Lower lobe of right lung (tissue), 2 donors: ENCODE measurements around the gene KCNIP2. TPM values are rescaled to one million over a fixed set of nuclear protein-coding genes. Genes with fewer than 3 reads are reported as not detected.

ENCODE experiments used
- ATAC-seq, 2 donors: fragments of 200-7000 bp; cut with Tn5 transposase; one replicate each; pipeline ENCODE4 v1.9.1; 2020 to 2022; ENCODE audit warnings: mild to moderate bottlenecking in 2 of 2, moderate library complexity in 2 of 2
- DNase-seq: peaks from one replicate; pipeline ENCODE4 v3.0.0-alpha.2; 2020
- H3K27ac ChIP-seq: fragments of 200-600 bp; one replicate; pipeline ENCODE4 v1.8.0; 2022
- H3K27me3 ChIP-seq: fragments of 200-600 bp; one replicate; pipeline ENCODE4 v1.8.0; 2022; ENCODE audit warnings: low read depth
- H3K36me3 ChIP-seq: fragments of 200-600 bp; one replicate; pipeline ENCODE4 v1.8.0; 2022; ENCODE audit warnings: mild to moderate bottlenecking
- H3K4me1 ChIP-seq: fragments of 200-600 bp; one replicate; pipeline ENCODE4 v1.8.0; 2022
- H3K4me3 ChIP-seq: fragments of 200-600 bp; one replicate; pipeline ENCODE4 v1.8.0; 2022; ENCODE audit warnings: mild to moderate bottlenecking
- H3K9me3 ChIP-seq: fragments of 200-600 bp; one replicate; pipeline ENCODE4 v1.8.0; 2022
- CTCF ChIP-seq: fragments of 200-600 bp; IDR thresholded peaks from one replicate; pipeline ENCODE4 v1.8.0; 2022; ENCODE audit warnings: antibody characterized with exemption, mild to moderate bottlenecking
- intact Hi-C: fragments of 100-400 bp; cut with DNase I; formaldehyde crosslinking; loops from one replicate; pipeline ENCODE4 v1.11.0; 2022
- total RNA-seq: library from RNA; stranded (reverse); fragmentation: NEBNext Ultra II Directional; extraction: Animal tissue kit (Norgen Biotek cat#: 25700); gene quantifications from one replicate; pipeline ENCODE4 v1.2.1, GENCODE V29; 2021
- donor health status: DM: no; HTN: yes; CAD: no; lungs with severe emphysema.

KCNIP2 gene
- total RNA-seq, 1 donor from 2014 or later = 3.7 TPM

DNA sequence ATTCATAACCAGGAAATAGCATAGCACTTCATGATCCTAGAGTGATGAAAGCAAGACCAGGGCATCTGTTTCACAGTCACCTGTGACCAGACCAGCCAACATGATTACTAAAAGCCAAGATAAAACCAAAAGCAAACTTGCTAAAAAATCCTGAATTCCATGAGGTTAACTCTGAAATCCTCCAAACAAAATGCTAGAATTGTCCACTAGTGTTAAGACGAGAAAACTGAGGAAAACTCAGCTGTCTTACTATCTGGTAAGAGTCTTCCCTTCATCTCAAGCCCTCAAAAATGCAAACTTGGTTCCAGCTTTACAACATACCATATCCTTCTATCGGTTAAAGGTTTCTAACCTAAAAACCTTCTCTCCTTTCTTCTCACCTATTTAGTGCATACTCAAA is 59.0 kb downstream of the KCNIP2 start:
- no peak for ATAC-seq

GRCh38 chr10:101783736-101784118 is 59.9 kb downstream of the KCNIP2 start:
- H3K27me3 ChIP-seq = peaks cover 5% of the 10 kb centered on the region
- no peaks in the 10 kb centered on the region for H3K9me3 ChIP-seq
- intact Hi-C loops = no loop called here
- no peak for TF ChIP-seq CTCF
- peak overlapping the region; percentile 73 for H3K4me3 ChIP-seq
- H3K4me1 ChIP-seq = peaks cover 50% of the 10 kb centered on the region
- ATAC-seq (no peak), DNase-seq (no peak)
- peak overlapping the region; percentile 47 for H3K27ac ChIP-seq
- H3K36me3 ChIP-seq = peaks cover 47% of the 10 kb centered on the region

More for the DNA sequence above, 59.0 kb downstream of the KCNIP2 start:
- H3K4me3 ChIP-seq = no peak overlapping the region
- no peak for TF ChIP-seq CTCF
- peaks cover 3% of the 10 kb centered on the region for H3K27me3 ChIP-seq
- H3K27ac ChIP-seq = no peak overlapping the region
- intact Hi-C loops = no loop called here
- peaks cover 55% of the 10 kb centered on the region for H3K36me3 ChIP-seq
- H3K4me1 ChIP-seq = peaks cover 42% of the 10 kb centered on the region
- H3K9me3 ChIP-seq = no peaks in the 10 kb centered on the region
- no peak for DNase-seq

DNA sequence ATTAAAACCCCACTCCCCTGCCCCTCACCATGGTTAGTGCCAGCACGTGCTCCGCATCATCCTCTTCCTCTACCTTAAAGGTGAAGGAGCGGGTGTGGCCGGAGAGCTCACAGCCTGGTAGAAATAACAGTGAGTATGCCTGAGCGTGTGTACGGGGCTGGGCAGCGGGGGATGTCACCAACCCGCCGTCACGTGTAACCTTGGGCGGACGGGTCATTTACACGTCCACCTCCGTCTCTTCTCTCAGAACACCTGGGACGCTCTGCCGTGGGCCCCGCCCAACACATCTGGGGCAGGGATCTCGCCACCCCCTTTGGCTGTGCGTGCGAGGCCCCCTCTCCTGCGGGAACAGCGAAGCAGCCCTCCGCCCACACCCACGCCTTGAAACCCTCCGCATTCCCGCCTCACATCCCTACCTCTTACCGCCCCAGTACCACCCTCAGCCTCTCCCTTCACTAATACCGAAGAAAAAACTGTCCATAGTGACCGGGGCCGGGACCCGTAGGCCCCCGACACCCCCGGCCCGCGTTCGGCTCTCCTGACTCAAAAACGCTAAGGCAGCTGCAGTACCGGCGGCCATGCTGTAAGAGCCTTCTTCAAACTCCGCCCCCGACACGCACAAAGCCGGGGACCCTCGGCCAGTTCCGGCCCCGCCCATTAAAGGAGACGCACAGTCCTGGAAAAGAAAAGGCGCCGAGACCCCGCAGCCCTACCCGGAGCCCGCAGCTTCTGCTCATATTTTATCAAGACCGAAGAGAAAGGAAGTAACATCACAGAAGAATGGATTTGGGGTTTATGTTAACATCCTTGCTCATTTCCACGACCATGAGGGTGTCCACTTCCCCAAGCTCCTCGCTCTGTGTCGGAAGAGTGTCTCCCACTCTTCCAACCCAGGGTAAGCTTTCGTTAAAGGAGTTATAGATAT is 60.5 kb downstream of the KCNIP2 start, which contains the start of gene NPM3:
NPM3 (minus strand) TSS at position 636 of the 925 bp plus-strand sequence; CDS start at position 580, 56 bp downstream.
- peak; percentile 87 for DNase-seq
- peaks cover 40% of the 10 kb centered on the region for H3K36me3 ChIP-seq
- H3K27me3 ChIP-seq = peaks cover 12% of the 10 kb centered on the region
- intact Hi-C loops = no loop called here
- ATAC-seq = peak; percentile 57 to 68
- peaks cover 56% of the 10 kb centered on the region for H3K4me1 ChIP-seq
- no peak for TF ChIP-seq CTCF
- H3K9me3 ChIP-seq = no peaks in the 10 kb centered on the region
- H3K4me3 ChIP-seq = peak within 1 kb of the TSS; percentile 73
- H3K27ac ChIP-seq = peak within 1 kb of the TSS; percentile 47

- H3K4me1 ChIP-seq = peaks cover 57% of the 10 kb centered on the region
- peak overlapping the region; percentile 73 for H3K4me3 ChIP-seq
- no peak for DNase-seq
- ATAC-seq = no peak
- H3K27ac ChIP-seq = no peak overlapping the region
- intact Hi-C loops = no loop called here
- peaks cover 20% of the 10 kb centered on the region for H3K27me3 ChIP-seq
- H3K9me3 ChIP-seq = no peaks in the 10 kb centered on the region
- H3K36me3 ChIP-seq = peaks cover 32% of the 10 kb centered on the region
- no peak for TF ChIP-seq CTCF
Measured at GRCh38 chr10:101781984-101782810, 61.4 kb downstream of the KCNIP2 start.

DNA sequence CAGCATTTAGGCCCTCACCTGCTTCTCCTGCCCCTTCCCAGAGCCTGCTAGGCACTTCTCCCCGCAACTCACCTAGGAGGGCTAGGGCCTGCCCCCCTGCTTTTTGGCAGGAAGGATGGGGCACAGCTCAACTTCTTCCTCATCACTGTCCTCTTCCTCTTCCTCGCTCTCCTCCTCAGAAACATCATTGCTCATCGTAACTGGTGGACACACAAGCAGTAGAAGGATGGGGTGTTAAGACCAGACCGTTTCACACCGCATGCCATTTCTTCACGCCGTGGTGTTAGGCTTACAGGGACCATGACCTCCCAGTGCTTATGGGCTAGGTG is 62.0 kb downstream of the KCNIP2 start:
- no peaks in the 10 kb centered on the region for H3K9me3 ChIP-seq
- H3K4me3 ChIP-seq = no peak overlapping the region
- intact Hi-C loops = no loop called here
- ATAC-seq (no peak), DNase-seq (no peak)
- peaks cover 26% of the 10 kb centered on the region for H3K36me3 ChIP-seq
- H3K27ac ChIP-seq = no peak overlapping the region
- peaks cover 26% of the 10 kb centered on the region for H3K27me3 ChIP-seq
- peaks cover 57% of the 10 kb centered on the region for H3K4me1 ChIP-seq
- no peak for TF ChIP-seq CTCF
